D721Med (cell line): ENCODE results near the gene POLR2I.

Experiments used
- DNase-seq: peaks from one replicate; pipeline ENCODE4 v3.0.0; 2011; ENCODE audit warnings: low spot score; ENCODE audit not compliant: insufficient read length
- FAIRE-seq: peaks from 2 replicates; lab custom pipeline; 2011; peaks lifted over from hg19 to GRCh38; lab: Jason Lieb, UNC
- CTCF ChIP-seq: IDR thresholded peaks from 2 replicates; pipeline ENCODE4 v1.5.1; 2012; ENCODE audit warnings: mild to moderate bottlenecking, control low read depth; ENCODE audit not compliant: insufficient read depth; ENCODE audit errors: missing control alignments

Gene POLR2I

GRCh38 chr19:36089847-36090246, 24.8 kb downstream of the POLR2I start:
- DNase-seq = no peak
- no peak for TF ChIP-seq CTCF
- FAIRE-seq = no peak

- no peak for TF ChIP-seq CTCF
- DNase-seq = no peak
- FAIRE-seq = no peak
Observed at GRCh38 chr19:36086326-36086725, 28.3 kb downstream of the POLR2I start.

GRCh38 chr19:36084231-36085009, 30.3 kb downstream of the POLR2I start:
- DNase-seq = no peak
- no peak for FAIRE-seq
- TF ChIP-seq CTCF = no peak

GRCh38 chr19:36082916-36083315, 31.8 kb downstream of the POLR2I start:
- FAIRE-seq (no peak), DNase-seq (no peak)
- no peak for TF ChIP-seq CTCF

GRCh38 chr19:36081894-36082293, 32.8 kb downstream of the POLR2I start:
- no peak for FAIRE-seq
- DNase-seq = no peak
- TF ChIP-seq CTCF = no peak

- no peak for TF ChIP-seq CTCF
- DNase-seq = no peak
- no peak for FAIRE-seq
Observed at GRCh38 chr19:36081385-36081784, 33.3 kb downstream of the POLR2I start.

GRCh38 chr19:36079389-36079945, 35.2 kb downstream of the POLR2I start:
- DNase-seq (no peak), FAIRE-seq (no peak)
- TF ChIP-seq CTCF = no peak
